ENCODE results near the gene KRTAP9-4. TPM values are rescaled to one million over a fixed set of nuclear protein-coding genes. Genes with fewer than 3 reads are reported as not detected.
"Not testable (repeated sequence)": the region's sequence is repeated elsewhere in the genome, so short reads cannot be mapped to it uniquely, and the experiment has no call there.

The KRTAP9-4 gene, protein sequence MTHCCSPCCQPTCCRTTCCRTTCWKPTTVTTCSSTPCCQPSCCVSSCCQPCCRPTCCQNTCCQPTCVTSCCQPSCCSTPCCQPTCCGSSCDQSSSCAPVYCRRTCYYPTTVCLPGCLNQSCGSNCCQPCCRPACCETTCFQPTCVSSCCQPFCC
- total RNA-seq = not detected in 2 replicates
- long read RNA-seq = 0 reads

DNA sequence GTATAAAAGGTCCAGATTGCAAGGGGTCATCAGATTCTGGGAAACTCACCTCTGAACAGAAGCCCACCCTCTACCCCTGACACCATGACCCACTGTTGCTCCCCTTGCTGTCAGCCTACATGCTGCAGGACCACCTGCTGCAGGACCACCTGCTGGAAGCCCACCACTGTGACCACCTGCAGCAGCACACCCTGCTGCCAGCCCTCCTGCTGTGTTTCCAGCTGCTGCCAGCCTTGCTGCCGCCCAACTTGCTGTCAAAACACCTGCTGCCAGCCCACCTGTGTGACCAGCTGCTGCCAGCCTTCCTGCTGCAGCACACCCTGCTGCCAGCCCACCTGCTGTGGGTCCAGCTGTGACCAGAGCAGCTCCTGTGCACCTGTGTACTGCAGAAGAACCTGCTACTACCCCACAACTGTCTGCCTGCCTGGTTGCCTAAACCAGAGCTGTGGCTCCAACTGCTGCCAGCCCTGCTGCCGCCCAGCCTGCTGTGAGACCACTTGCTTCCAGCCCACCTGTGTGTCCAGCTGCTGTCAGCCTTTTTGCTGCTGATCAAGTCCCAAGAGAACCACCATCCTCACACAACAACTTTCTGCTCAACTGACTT lies at the start of gene KRTAP9-4:
TSS of gene KRTAP9-4 (plus strand) at position 51 of the 604 bp plus-strand sequence. CDS start at position 85, 34 bp downstream.
- not testable (repeated sequence) for H3K27ac Mint-ChIP-seq (ENCODE audit: unreplicated experiment); H3K4me3 Mint-ChIP-seq (ENCODE audit: unreplicated experiment)

DNA sequence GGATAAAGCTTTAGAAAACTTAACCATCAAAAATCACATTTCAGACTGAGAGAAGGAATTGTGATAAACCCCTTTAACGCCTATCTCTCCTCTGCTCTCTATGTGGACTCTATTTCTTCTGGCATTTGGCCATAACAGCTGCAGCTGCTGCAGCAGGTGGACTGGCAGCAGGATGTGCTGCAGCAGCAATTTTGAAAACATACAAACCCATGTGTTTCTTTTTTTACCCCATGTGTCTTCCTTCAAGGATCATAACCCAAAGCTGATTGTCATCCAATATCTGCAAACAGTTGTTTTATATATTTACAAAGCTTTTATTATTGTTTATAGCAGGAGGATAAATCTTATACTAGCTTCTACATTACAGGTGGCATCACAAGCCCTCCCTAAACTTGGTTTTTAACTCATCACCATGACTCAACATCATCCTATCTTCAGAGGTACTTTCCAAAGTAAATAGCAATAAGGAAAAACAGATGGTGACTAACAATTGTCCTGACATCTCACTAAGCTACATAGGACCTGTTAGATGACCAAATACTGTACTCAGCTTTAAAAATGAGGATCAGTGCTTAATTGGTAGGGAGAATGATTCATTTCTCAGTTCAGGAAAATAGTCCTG lies 37.5 kb upstream of the KRTAP9-4 start:
- Mint-ChIP-seq H3K9me3 (ENCODE audit: unreplicated experiment) (peaks cover 9% of the 10 kb centered on the region), H3K27ac (ENCODE audit: unreplicated experiment) (no peak overlapping the region), H3K4me3 (ENCODE audit: unreplicated experiment) (no peak overlapping the region), H3K36me3 (ENCODE audit: unreplicated experiment) (no peaks in the 10 kb centered on the region), H3K4me1 (ENCODE audit: unreplicated experiment) (peaks cover 3% of the 10 kb centered on the region), H3K27me3 (ENCODE audit: unreplicated experiment) (peaks cover 35% of the 10 kb centered on the region)
- DNase-seq (ENCODE audit: extremely low spot score, unreplicated experiment) = no peak
- TF ChIP-seq, protein P1, sequence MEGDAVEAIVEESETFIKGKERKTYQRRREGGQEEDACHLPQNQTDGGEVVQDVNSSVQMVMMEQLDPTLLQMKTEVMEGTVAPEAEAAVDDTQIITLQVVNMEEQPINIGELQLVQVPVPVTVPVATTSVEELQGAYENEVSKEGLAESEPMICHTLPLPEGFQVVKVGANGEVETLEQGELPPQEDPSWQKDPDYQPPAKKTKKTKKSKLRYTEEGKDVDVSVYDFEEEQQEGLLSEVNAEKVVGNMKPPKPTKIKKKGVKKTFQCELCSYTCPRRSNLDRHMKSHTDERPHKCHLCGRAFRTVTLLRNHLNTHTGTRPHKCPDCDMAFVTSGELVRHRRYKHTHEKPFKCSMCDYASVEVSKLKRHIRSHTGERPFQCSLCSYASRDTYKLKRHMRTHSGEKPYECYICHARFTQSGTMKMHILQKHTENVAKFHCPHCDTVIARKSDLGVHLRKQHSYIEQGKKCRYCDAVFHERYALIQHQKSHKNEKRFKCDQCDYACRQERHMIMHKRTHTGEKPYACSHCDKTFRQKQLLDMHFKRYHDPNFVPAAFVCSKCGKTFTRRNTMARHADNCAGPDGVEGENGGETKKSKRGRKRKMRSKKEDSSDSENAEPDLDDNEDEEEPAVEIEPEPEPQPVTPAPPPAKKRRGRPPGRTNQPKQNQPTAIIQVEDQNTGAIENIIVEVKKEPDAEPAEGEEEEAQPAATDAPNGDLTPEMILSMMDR (IDR thresholded peaks at IDR 0.05) = no peak

More for the DNA sequence above, at the start of gene KRTAP9-4:
- not testable (repeated sequence) for H3K9me3 Mint-ChIP-seq (ENCODE audit: unreplicated experiment); DNase-seq (ENCODE audit: extremely low spot score, unreplicated experiment); H3K36me3 Mint-ChIP-seq (ENCODE audit: unreplicated experiment); H3K4me1 Mint-ChIP-seq (ENCODE audit: unreplicated experiment)
- peaks cover 10% of the 10 kb centered on the region for H3K27me3 Mint-ChIP-seq (ENCODE audit: unreplicated experiment)

DNA sequence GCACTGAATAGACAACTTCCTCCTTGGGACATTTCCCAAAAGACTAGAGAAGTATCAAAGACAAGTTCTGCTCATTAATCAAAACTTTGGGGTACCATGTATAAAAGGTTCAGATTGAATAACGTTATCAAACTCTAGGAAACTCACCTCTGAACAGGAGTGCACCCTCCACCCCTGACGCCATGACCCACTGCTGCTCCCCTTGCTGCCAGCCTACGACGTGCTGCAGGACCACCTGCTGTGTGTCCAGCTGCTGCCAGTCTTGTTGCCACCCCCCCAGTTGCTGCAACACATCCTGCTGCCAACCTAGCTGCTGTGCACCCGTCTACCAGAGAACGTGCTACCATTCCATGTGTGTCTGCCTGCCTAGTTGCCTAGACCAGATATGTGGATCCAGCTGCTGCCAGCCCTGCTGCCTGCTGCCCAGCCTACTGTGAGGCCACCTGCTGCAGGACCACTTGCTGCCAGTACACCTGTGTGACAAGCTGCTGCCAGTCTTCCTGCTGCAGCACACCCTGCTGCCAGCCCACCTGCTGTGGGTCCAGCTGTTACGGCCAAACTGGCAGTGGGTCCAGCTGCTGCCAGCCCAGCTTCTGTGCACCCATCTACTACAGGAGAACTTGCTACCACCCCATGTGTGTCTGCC lies 36.8 kb upstream of the KRTAP9-4 start:
- TF ChIP-seq, protein P1 (IDR thresholded peaks at IDR 0.05) = no peak
- H3K9me3 Mint-ChIP-seq (ENCODE audit: unreplicated experiment) = peaks cover 7% of the 10 kb centered on the region
- H3K4me3 Mint-ChIP-seq (ENCODE audit: unreplicated experiment) = no peak overlapping the region
- no peak overlapping the region for H3K27ac Mint-ChIP-seq (ENCODE audit: unreplicated experiment)
- DNase-seq (ENCODE audit: extremely low spot score, unreplicated experiment) = no peak
- peaks cover 35% of the 10 kb centered on the region for H3K27me3 Mint-ChIP-seq (ENCODE audit: unreplicated experiment)
- no peaks in the 10 kb centered on the region for H3K36me3 Mint-ChIP-seq (ENCODE audit: unreplicated experiment)
- peaks cover 3% of the 10 kb centered on the region for H3K4me1 Mint-ChIP-seq (ENCODE audit: unreplicated experiment)

DNA sequence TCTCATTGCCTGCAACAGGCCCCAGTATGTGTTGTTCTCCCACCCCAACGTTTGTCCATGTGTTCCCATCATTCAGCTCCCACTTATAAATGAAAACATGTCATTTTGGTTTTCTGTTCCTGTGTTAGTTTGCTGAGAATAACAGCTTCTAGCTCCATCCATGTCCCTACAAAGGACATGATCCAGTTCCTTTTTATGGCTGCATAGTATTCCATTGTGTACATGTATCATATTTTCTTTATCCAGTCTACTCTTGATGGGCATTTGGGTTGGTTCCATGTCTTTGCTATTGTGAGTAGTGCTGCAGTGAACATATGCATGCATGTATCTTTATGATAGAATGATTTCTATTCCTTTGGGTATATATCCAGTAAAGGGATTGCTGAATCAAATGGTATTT lies 33.8 kb upstream of the KRTAP9-4 start:
- Mint-ChIP-seq H3K9me3 (ENCODE audit: unreplicated experiment) (peaks cover 7% of the 10 kb centered on the region), H3K4me1 (ENCODE audit: unreplicated experiment) (peaks cover 3% of the 10 kb centered on the region), H3K27ac (ENCODE audit: unreplicated experiment) (no peak overlapping the region), H3K27me3 (ENCODE audit: unreplicated experiment) (peaks cover 13% of the 10 kb centered on the region), H3K36me3 (ENCODE audit: unreplicated experiment) (peaks cover 8% of the 10 kb centered on the region), H3K4me3 (ENCODE audit: unreplicated experiment) (no peak overlapping the region)
- DNase-seq (ENCODE audit: extremely low spot score, unreplicated experiment) = no peak
- TF ChIP-seq, protein P1 (IDR thresholded peaks at IDR 0.05) = no peak

DNA sequence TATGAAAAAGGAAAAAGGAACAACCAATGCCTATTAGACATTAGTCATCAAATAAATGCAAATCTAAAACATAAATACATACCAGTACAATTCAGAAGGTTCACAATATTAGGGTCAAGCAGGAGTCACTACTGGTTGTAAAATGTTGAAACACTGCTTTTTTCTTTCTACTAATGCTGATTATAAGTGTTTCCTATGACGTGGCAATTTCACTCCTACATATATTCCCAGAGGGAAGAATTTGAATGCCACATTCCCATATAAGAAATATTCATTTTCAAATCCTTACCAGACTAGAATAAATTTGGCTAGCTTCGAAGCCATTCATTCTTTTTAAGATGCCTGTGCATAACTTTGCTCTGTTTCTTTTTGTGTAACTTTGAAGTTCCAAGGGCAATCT lies 25.7 kb upstream of the KRTAP9-4 start:
- H3K4me3 Mint-ChIP-seq (ENCODE audit: unreplicated experiment) = no peak overlapping the region
- H3K36me3 Mint-ChIP-seq (ENCODE audit: unreplicated experiment) = peaks cover 8% of the 10 kb centered on the region
- H3K27me3 Mint-ChIP-seq (ENCODE audit: unreplicated experiment) = peaks cover 8% of the 10 kb centered on the region
- DNase-seq (ENCODE audit: extremely low spot score, unreplicated experiment) = no peak
- peaks cover 15% of the 10 kb centered on the region for H3K9me3 Mint-ChIP-seq (ENCODE audit: unreplicated experiment)
- TF ChIP-seq, protein P1 (IDR thresholded peaks at IDR 0.05) = no peak
- no peak overlapping the region for H3K27ac Mint-ChIP-seq (ENCODE audit: unreplicated experiment)
- H3K4me1 Mint-ChIP-seq (ENCODE audit: unreplicated experiment) = no peaks in the 10 kb centered on the region

All from osteocyte (in vitro differentiated cells).